H1 (cell line): Measurements from ENCODE around the gene INTS1. TPM values are rescaled to one million over a fixed set of nuclear protein-coding genes. Genes with fewer than 3 reads are reported as not detected.

Source experiments
- BACH1 ChIP-seq: IDR thresholded peaks from 2 replicates; pipeline ENCODE4 v1.6.1; 2012; ENCODE audit warnings: low read length, improper control_type of control experiment
- CHD7 ChIP-seq: fragments of 300-600 bp; sonication (generic); IDR thresholded peaks from 2 replicates; pipeline ENCODE4 v1.7.1; 2012; ENCODE audit warnings: low read length, moderate library complexity, mild to moderate bottlenecking, inconsistent platforms; ENCODE audit not compliant: insufficient replicate concordance
- CREB1 ChIP-seq: IDR thresholded peaks from 2 replicates; pipeline ENCODE4 v1.6.1; 2012; ENCODE audit warnings: inconsistent platforms
- EP300 ChIP-seq, 2 experiments: IDR thresholded peaks; 1 replicate in 1 of 2; 2 replicates in 1 of 2; pipeline ENCODE4 v1.6.1; 2011 to 2012; ENCODE audit warnings: low read depth in 2 of 2, low read length in 2 of 2, mild to moderate bottlenecking in 2 of 2, borderline replicate concordance in 1 of 2, inconsistent platforms in 1 of 2, moderate library complexity in 1 of 2
- KDM1A ChIP-seq: fragments of 200-600, 300-600 bp; sonication (generic); IDR thresholded peaks from 2 replicates; pipeline ENCODE4 v1.7.1; 2016; ENCODE audit warnings: mild to moderate bottlenecking, low read length, borderline replicate concordance
- KDM4A ChIP-seq: IDR thresholded peaks from one replicate; pipeline ENCODE4 v1.7.1; 2012; ENCODE audit warnings: low read depth, mild to moderate bottlenecking, moderate library complexity, low read length, inconsistent platforms; ENCODE audit not compliant: severe bottlenecking
- RFX5 ChIP-seq: IDR thresholded peaks from 2 replicates; pipeline ENCODE4 v1.6.1; 2011; ENCODE audit warnings: low read depth, low read length, improper control_type of control experiment, borderline replicate concordance
- polyA plus RNA-seq, 7 experiments: library from polyadenylated mRNA; depleted of rRNA in 3 of 7; stranded (reverse) in 5 of 7; unstranded in 2 of 7; fragments of >200 nt in 5 of 7; fragments of 200-250 nt in 2 of 7; gene quantifications; 1 replicate in 5 of 7; 2 replicates in 1 of 7; 4 replicates in 1 of 7; pipeline versions ENCODE4 v1.2.1 to v1.2.3, GENCODE V29; 2011 to 2013; ENCODE audit warnings: missing spikeins in 2 of 7, mixed read lengths in 2 of 7
- total RNA-seq: library from RNA; stranded (reverse); fragmentation: NEBNext Ultra II Directional; extraction: Animal tissue kit (Norgen Biotek cat#: 25700); gene quantifications from 2 replicates; pipeline ENCODE4 v1.2.1, GENCODE V29; 2021

INTS1 gene
- total and polyA plus RNA-seq, 2 of the 8 experiments (the other 6 are each of a cell fraction or from before 2014, with no cell fraction given), result 76.9 to 104 TPM

DNA sequence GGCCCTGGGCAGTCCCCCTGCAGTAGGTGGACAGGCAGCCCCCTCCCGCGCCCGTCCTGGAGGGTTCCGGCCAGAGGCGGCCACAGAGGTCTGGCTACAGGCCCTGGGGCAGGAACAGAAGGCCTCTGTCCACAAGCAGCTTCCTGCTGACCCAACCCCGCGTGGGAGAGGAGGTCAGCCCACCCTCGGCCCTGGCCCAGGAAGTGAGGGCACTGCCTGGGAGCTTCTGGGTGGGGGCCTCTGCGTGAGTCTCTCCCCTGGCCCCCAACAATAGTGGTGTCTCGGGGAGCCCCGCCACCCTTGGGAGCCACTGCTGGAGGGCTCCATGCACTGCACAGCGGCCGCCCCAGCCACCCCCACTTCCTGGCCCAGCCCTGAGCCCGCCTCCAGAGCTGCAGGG lies 49.6 kb downstream of the INTS1 start (continued):
- TF ChIP-seq CHD7 (no peak), KDM4A (no peak), BACH1 (no peak), KDM1A (no peak), RFX5 (no peak), CREB1 (no peak), EP300 (IDR thresholded peaks at IDR 0.05; ENCODE audit: borderline replicate concordance in 1 of 2, low read depth in 2 of 2, low read length in 2 of 2) (no peak)
